A549 (cell line): Measurements from ENCODE around the gene RERGL. TPM values are rescaled to one million over a fixed set of nuclear protein-coding genes. Genes with fewer than 3 reads are reported as not detected.

Experiments used
- ATAC-seq, 2 experiments: fragments of 200-7000 bp in 1 of 2; fragments of >200 bp in 1 of 2; cut with Nextera tagmentation in 1 of 2; cut with Tn5 transposase in 1 of 2; 3 replicates each; pipeline versions ENCODE4 v1.8.0 to v1.9.1; 2018 to 2020; ENCODE audit warnings: mild to moderate bottlenecking in 1 of 2, moderate library complexity in 1 of 2
- CTCF ChIA-PET: fragments of 300-600 bp; sonication (Branson Sonifier 250); formaldehyde crosslinking; extraction: SDS; loops from one replicate; lab custom pipeline; 2021; ENCODE audit warnings: antibody characterized with exemption, inconsistent platforms; lab: Yijun Ruan, JAX
- POLR2A ChIA-PET: fragments of 350-600 bp; formaldehyde crosslinking; extraction: SDS; loops from one replicate; lab custom pipeline; 2021; ENCODE audit warnings: antibody characterized with exemption, inconsistent platforms; lab: Yijun Ruan, JAX
- DNase-seq, 2 experiments: peaks; one replicate each; pipeline versions ENCODE4 v3.0.0 to v3.0.0-alpha.2; 2011 to 2016; ENCODE audit warnings: low read depth in 1 of 2, low spot score in 1 of 2
- FAIRE-seq: peaks from 2 replicates; lab custom pipeline; 2011; peaks lifted over from hg19 to GRCh38; lab: Jason Lieb, UNC
- H3K27ac ChIP-seq, 2 experiments: fragments of >200 bp; sonication (Bioruptor Twin); formaldehyde crosslinking; 3 replicates each; pipeline ENCODE4 v1.5.1; 2016 to 2017
- H3K4me1 ChIP-seq: fragments of >200 bp; sonication (Bioruptor Twin); formaldehyde crosslinking; 3 replicates; pipeline ENCODE4 v1.6.1; 2016
- H3K4me2 ChIP-seq: fragments of >200 bp; sonication (Bioruptor Twin); formaldehyde crosslinking; 3 replicates; pipeline ENCODE4 v1.6.1; 2016
- H3K4me3 ChIP-seq: fragments of >200 bp; sonication (Bioruptor Twin); formaldehyde crosslinking; 3 replicates; pipeline ENCODE4 v1.5.1; 2016
- H3K9me3 ChIP-seq: fragments of >200 bp; sonication (Bioruptor Twin); formaldehyde crosslinking; 3 replicates; pipeline ENCODE4 v1.6.1; 2016
- ATOH8 ChIP-seq: fragments of 250-450 bp; sonication (Bioruptor Pico); IDR thresholded peaks from 2 replicates; pipeline ENCODE4 v1.5.0; 2020; ENCODE audit warnings: low read depth, mild to moderate bottlenecking, moderate library complexity
- BHLHE40 ChIP-seq: IDR thresholded peaks from 2 replicates; pipeline ENCODE4 v1.6.1; 2012; ENCODE audit warnings: low read depth, low read length, inconsistent platforms
- CBX2 ChIP-seq: fragments of 200-600 bp; sonication (generic); IDR thresholded peaks from 2 replicates; pipeline ENCODE4 v1.6.1; 2016; ENCODE audit warnings: low read depth, mild to moderate bottlenecking, borderline replicate concordance
- EHF ChIP-seq: fragments of 250-450 bp; sonication (Bioruptor Pico); IDR thresholded peaks from 2 replicates; pipeline ENCODE4 v1.5.0; 2020; ENCODE audit warnings: mild to moderate bottlenecking
- EHMT2 ChIP-seq: fragments of 200-600 bp; sonication (generic); IDR thresholded peaks from 2 replicates; pipeline ENCODE4 v1.6.1; 2016; ENCODE audit warnings: antibody characterized with exemption, low read depth, mild to moderate bottlenecking, moderate library complexity
- ELK1 ChIP-seq: fragments of 150-350 bp; IDR thresholded peaks from 2 replicates; pipeline ENCODE4 v1.6.1; 2014; ENCODE audit warnings: low read depth, mild to moderate bottlenecking, low read length
- ESRRA ChIP-seq: fragments of 150-350 bp; IDR thresholded peaks from 2 replicates; pipeline ENCODE4 v1.6.1; 2014; ENCODE audit warnings: mild to moderate bottlenecking, low read length, borderline replicate concordance
- FOSL2 ChIP-seq, 2 experiments: fragments of 450-650 bp in 1 of 2; fragments of >200 bp in 1 of 2; sonication (Bioruptor Twin) in 1 of 2; formaldehyde crosslinking; IDR thresholded peaks; 2 replicates each; pipeline versions ENCODE4 v1.5.0 to v1.6.1; 2016 to 2020; ENCODE audit warnings: mild to moderate bottlenecking in 1 of 2, moderate library complexity in 1 of 2
- FOXS1 ChIP-seq: fragments of 250-450 bp; sonication (Bioruptor Pico); IDR thresholded peaks from 2 replicates; pipeline ENCODE4 v1.5.0; 2020; ENCODE audit warnings: mild to moderate bottlenecking, moderate library complexity
- HDAC2 ChIP-seq: fragments of 200-600 bp; sonication (generic); IDR thresholded peaks from 2 replicates; pipeline ENCODE4 v1.6.1; 2016
- HOXA7 ChIP-seq: fragments of 250-450 bp; sonication (Bioruptor Pico); IDR thresholded peaks from 2 replicates; pipeline ENCODE4 v1.5.0; 2020; ENCODE audit warnings: mild to moderate bottlenecking, moderate library complexity
- HOXB5 ChIP-seq: fragments of 250-450 bp; sonication (Bioruptor Pico); IDR thresholded peaks from 2 replicates; pipeline ENCODE4 v1.5.0; 2020; ENCODE audit warnings: mild to moderate bottlenecking, moderate library complexity
- JUN ChIP-seq, 2 experiments: fragments of >200 bp; sonication (Bioruptor Twin); formaldehyde crosslinking; IDR thresholded peaks; 2 replicates in 1 of 2; 3 replicates in 1 of 2; pipeline ENCODE4 v1.6.1; 2016 to 2017
- JUNB ChIP-seq: fragments of >200 bp; sonication (Bioruptor Twin); formaldehyde crosslinking; IDR thresholded peaks from 2 replicates; pipeline ENCODE4 v1.6.1; 2016
- KDM1A ChIP-seq: fragments of 200-600 bp; sonication (generic); IDR thresholded peaks from 2 replicates; pipeline ENCODE4 v1.6.1; 2016; ENCODE audit warnings: low read depth, mild to moderate bottlenecking
- KDM5A ChIP-seq: fragments of 200-600 bp; sonication (generic); IDR thresholded peaks from 2 replicates; pipeline ENCODE4 v1.6.1; 2016; ENCODE audit warnings: antibody characterized with exemption, mild to moderate bottlenecking
- MAFK ChIP-seq: fragments of 450-650 bp; IDR thresholded peaks from 2 replicates; pipeline ENCODE4 v1.6.1; 2014; ENCODE audit not compliant: partially characterized antibody
- MAX ChIP-seq: IDR thresholded peaks from 2 replicates; pipeline ENCODE4 v1.6.1; 2012
- MAZ ChIP-seq: fragments of 150-350 bp; IDR thresholded peaks from 2 replicates; pipeline ENCODE4 v1.6.1; 2014; ENCODE audit warnings: antibody characterized with exemption, low read depth, low read length, borderline replicate concordance
- MYC ChIP-seq: IDR thresholded peaks from 2 replicates; pipeline ENCODE4 v1.6.1; 2012; ENCODE audit warnings: mild to moderate bottlenecking, inconsistent platforms, low read length, improper control_type of control experiment, borderline replicate concordance
- NR3C1 ChIP-seq: fragments of >200 bp; sonication (Bioruptor Twin); formaldehyde crosslinking; IDR thresholded peaks from 3 replicates; pipeline ENCODE4 v1.6.1; 2017
- POLR2A ChIP-seq: IDR thresholded peaks from 2 replicates; pipeline ENCODE4 v1.6.1; 2012; ENCODE audit warnings: mild to moderate bottlenecking, low read length
- POLR2AphosphoS2 ChIP-seq: conservative IDR thresholded peaks from 2 replicates; pipeline ENCODE4 v1.6.1; 2012; ENCODE audit warnings: low read length, improper control_type of control experiment, inconsistent platforms
- RAD21 ChIP-seq, 2 experiments: fragments of >200 bp in 1 of 2; sonication (Bioruptor Twin) in 1 of 2; formaldehyde crosslinking in 1 of 2; IDR thresholded peaks in 1 of 2; conservative IDR thresholded peaks in 1 of 2; 2 replicates in 1 of 2; 3 replicates in 1 of 2; pipeline ENCODE4 v1.6.1; 2012 to 2018; ENCODE audit warnings: inconsistent platforms in 1 of 2
- RARB ChIP-seq: fragments of 250-450 bp; sonication (Bioruptor Pico); IDR thresholded peaks from 2 replicates; pipeline ENCODE4 v1.8.0; 2021; ENCODE audit warnings: mild to moderate bottlenecking, moderate library complexity
- RFX5 ChIP-seq: fragments of 450-650 bp; IDR thresholded peaks from 2 replicates; pipeline ENCODE4 v1.7.1; 2014; ENCODE audit warnings: antibody characterized with exemption, mild to moderate bottlenecking, moderate library complexity
- SREBF2 ChIP-seq: fragments of 450-650 bp; IDR thresholded peaks from 2 replicates; pipeline ENCODE4 v1.6.1; 2014; ENCODE audit warnings: mild to moderate bottlenecking, moderate library complexity
- TFCP2L1 ChIP-seq: fragments of 250-450 bp; sonication (Bioruptor Pico); IDR thresholded peaks from 2 replicates; pipeline ENCODE4 v1.5.0; 2021; ENCODE audit warnings: mild to moderate bottlenecking
- ZC3H11A ChIP-seq: fragments of 450-650 bp; IDR thresholded peaks from 2 replicates; pipeline ENCODE4 v1.6.1; 2014; ENCODE audit warnings: antibody characterized with exemption, mild to moderate bottlenecking
- ZNF302 ChIP-seq: fragments of 250-450 bp; sonication (Bioruptor Pico); IDR thresholded peaks from 2 replicates; pipeline ENCODE4 v1.9.0; 2021; ENCODE audit warnings: inconsistent platforms, mild to moderate bottlenecking, moderate library complexity
- ZSCAN20 ChIP-seq: fragments of 250-450 bp; sonication (Bioruptor Pico); IDR thresholded peaks from 2 replicates; pipeline ENCODE4 v1.8.0; 2022; ENCODE audit warnings: mild to moderate bottlenecking, moderate library complexity
- WGBS: methylation state at CpG from one replicate; pipeline ENCODE4 v1.1.6; 2017; ENCODE audit errors: missing lambda C conversion rate; 5-methylcytosine and 5-hydroxymethylcytosine counted together
- polyA plus RNA-seq, 4 experiments: library from polyadenylated mRNA; depleted of rRNA in 3 of 4; stranded (reverse); fragments of >200 nt; fragmentation: RNase III in 1 of 4; extraction: RNeasy Plus Mini Kit Qiagen cat#74134 plus additional on column Dnase treatment in 1 of 4; gene quantifications; 2 replicates in 3 of 4; 3 replicates in 1 of 4; pipeline ENCODE4 v1.2.3, GENCODE V29; 2011 to 2017
- TF ChIP-seq, protein P1 (sequence below): IDR thresholded peaks from 2 replicates; pipeline ENCODE4 v1.6.1; 2012; ENCODE audit warnings: low read depth, borderline replicate concordance

RERGL gene
- polyA plus RNA-seq, 2 of the 4 experiments (the other 2 are of a cell fraction), result not detected

DNA sequence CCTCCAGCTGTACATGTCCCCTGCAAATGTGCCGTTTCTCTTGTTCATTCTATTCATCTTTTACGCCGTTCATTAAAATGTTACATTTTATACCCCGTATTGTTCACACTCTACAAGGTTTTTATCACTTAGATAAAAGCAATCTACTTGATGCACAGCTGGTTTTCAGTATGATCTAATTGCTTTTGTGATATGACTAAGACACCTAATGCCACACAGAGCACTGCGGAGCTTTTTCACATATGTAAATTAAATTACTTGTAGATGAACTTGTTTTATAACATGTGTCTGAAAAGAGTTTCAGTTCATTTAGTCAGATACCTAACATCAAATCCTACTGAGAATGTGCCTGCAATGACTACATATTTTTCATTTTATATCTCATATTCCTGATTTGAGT is 40.9 kb upstream of the RERGL start:
- Histone ChIP-seq H3K4me2 (no peak overlapping the region), H3K9me3 (peaks cover 4% of the 10 kb centered on the region; the same call in 1 of the 3 replicates), H3K4me1 (no peaks in the 10 kb centered on the region), H3K27ac (no peak overlapping the region), H3K4me3 (no peak overlapping the region)
- 60% methylated on average over 5 of the region's 5 CpGs for WGBS
- POLR2A ChIA-PET, result interaction anchor here (0.6 kb wide), 1 partner anchor 832 kb away, joined by 4 read pairs; no protein-coding TSS in a partner anchor
- no peak for FAIRE-seq
- CTCF ChIA-PET, result no interaction called here
- no peak for ATAC-seq
- DNase-seq, result no peak
- TF ChIP-seq TFCP2L1, result no peak
- no peak for TF ChIP-seq NR3C1
- no peak for TF ChIP-seq HDAC2
- no peak for TF ChIP-seq POLR2A
- no peak for TF ChIP-seq ESRRA
- TF ChIP-seq JUN (IDR thresholded peaks at IDR 0.05), result no peak
- TF ChIP-seq SREBF2, result no peak
- no peak for TF ChIP-seq RARB (CRISPR knock-in tag)
- no peak for TF ChIP-seq FOXS1
- no peak for TF ChIP-seq EHMT2

GRCh38 chr12:18123707-18124106 is 33.7 kb upstream of the RERGL start:
- TF ChIP-seq FOSL2 (IDR thresholded peaks at IDR 0.05) (no peak), FOSL2 (CRISPR knock-in tag; IDR thresholded peaks at IDR 0.05) (no peak), MAZ (no peak), BHLHE40 (no peak), POLR2AphosphoS2 (no peak), HOXA7 (CRISPR knock-in tag) (no peak), FOXS1 (no peak), EHF (no peak), JUNB (no peak), KDM5A (no peak)
- POLR2A ChIA-PET, result no interaction called here
- Histone ChIP-seq H3K4me2 (no peak overlapping the region), H3K9me3 (peaks cover 14% of the 10 kb centered on the region), H3K4me1 (no peaks in the 10 kb centered on the region), H3K27ac (no peak overlapping the region), H3K4me3 (no peak overlapping the region)
- DNase-seq, result no peak
- WGBS, result 43% methylated on average over 5 of the region's 5 CpGs
- ATAC-seq, result no peak
- no peak for FAIRE-seq
- CTCF ChIA-PET, result no interaction called here

GRCh38 chr12:18120899-18121298 is 30.9 kb upstream of the RERGL start:
- Histone ChIP-seq H3K9me3 (peaks cover 10% of the 10 kb centered on the region), H3K4me2 (no peak overlapping the region), H3K4me1 (no peaks in the 10 kb centered on the region), H3K27ac (no peak overlapping the region), H3K4me3 (no peak overlapping the region)
- DNase-seq, result no peak
- ChIA-PET CTCF (no interaction called here), POLR2A (no interaction called here)
- no peak for ATAC-seq
- TF ChIP-seq ZNF302 (CRISPR knock-in tag) (no peak), KDM1A (no peak), POLR2A (no peak), MAX (no peak), CBX2 (no peak), KDM5A (no peak), MYC (no peak)
- TF ChIP-seq, protein P1, sequence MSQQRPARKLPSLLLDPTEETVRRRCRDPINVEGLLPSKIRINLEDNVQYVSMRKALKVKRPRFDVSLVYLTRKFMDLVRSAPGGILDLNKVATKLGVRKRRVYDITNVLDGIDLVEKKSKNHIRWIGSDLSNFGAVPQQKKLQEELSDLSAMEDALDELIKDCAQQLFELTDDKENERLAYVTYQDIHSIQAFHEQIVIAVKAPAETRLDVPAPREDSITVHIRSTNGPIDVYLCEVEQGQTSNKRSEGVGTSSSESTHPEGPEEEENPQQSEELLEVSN, result no peak
- 11% methylated on average over 1 of the region's 1 CpG for WGBS
- FAIRE-seq, result no peak

GRCh38 chr12:18108611-18109010 is 18.6 kb upstream of the RERGL start:
- Histone ChIP-seq H3K4me2 (no peak overlapping the region), H3K9me3 (0 out of 3 replicates have a peak, but pooled peaks cover 3% of the 10 kb centered on the region), H3K27ac (no peak overlapping the region), H3K4me3 (no peak overlapping the region), H3K4me1 (no peaks in the 10 kb centered on the region)
- DNase-seq (no peak), ATAC-seq (no peak), FAIRE-seq (no peak)
- ChIA-PET POLR2A (no interaction called here), CTCF (no interaction called here)
- WGBS, result 21% methylated on average over 4 of the region's 4 CpGs
- no peak for TF ChIP-seq RFX5
- no peak for TF ChIP-seq MYC
- no peak for TF ChIP-seq ZSCAN20 (CRISPR knock-in tag)
- no peak for TF ChIP-seq POLR2A
- no peak for TF ChIP-seq JUNB
- no peak for TF ChIP-seq ZC3H11A
- no peak for TF ChIP-seq EHF
- TF ChIP-seq ZNF302 (CRISPR knock-in tag), result no peak
- TF ChIP-seq POLR2AphosphoS2, result no peak
- TF ChIP-seq MAFK, result no peak
- TF ChIP-seq HOXB5 (CRISPR knock-in tag), result no peak
- TF ChIP-seq ATOH8 (CRISPR knock-in tag), result no peak
- no peak for TF ChIP-seq RARB (CRISPR knock-in tag)
- no peak for TF ChIP-seq BHLHE40
- TF ChIP-seq ELK1, result no peak
- TF ChIP-seq RAD21 (conservative IDR thresholded peaks at IDR 0.05 in 1 of 2, IDR thresholded peaks at IDR 0.05 in 1 of 2), result no peak
